ENCODE data around the gene PAGR1.

Gene PAGR1

DNA sequence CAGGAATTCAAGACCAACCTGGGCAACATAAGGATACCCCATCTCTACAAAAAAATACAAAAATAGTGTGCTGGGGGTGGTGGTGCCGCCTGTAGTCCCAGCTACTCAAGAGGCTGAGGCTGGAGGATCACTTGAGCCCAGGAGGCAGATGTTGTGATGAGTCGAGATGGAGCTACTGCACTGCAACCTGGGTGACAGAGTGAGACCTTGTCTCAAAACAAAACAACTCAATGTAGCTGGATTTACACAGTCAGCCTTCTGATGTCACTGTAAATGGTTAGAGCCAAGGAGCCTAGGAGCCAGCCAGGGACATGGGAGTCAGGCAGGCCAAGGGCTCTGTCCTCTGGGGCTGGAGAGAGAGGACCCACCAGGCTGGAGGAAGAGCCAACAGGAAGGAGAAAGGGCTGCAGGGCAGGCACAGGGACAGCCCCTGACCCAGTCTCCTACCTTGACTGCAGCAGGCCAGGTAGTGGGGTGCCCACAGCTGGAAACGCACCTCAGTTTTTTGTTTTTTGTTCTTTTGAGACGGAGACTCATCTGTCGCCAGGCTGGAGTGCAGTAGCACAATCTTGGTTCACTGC is 38.7 kb downstream of the PAGR1 start:
- DNase-seq (ENCODE audit: low read depth): no peak
- TF ChIP-seq, protein P1, sequence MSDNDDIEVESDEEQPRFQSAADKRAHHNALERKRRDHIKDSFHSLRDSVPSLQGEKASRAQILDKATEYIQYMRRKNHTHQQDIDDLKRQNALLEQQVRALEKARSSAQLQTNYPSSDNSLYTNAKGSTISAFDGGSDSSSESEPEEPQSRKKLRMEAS (IDR thresholded peaks at IDR 0.05; ENCODE audit: low read depth, low read length): no peak
- TF ChIP-seq, protein P2, sequence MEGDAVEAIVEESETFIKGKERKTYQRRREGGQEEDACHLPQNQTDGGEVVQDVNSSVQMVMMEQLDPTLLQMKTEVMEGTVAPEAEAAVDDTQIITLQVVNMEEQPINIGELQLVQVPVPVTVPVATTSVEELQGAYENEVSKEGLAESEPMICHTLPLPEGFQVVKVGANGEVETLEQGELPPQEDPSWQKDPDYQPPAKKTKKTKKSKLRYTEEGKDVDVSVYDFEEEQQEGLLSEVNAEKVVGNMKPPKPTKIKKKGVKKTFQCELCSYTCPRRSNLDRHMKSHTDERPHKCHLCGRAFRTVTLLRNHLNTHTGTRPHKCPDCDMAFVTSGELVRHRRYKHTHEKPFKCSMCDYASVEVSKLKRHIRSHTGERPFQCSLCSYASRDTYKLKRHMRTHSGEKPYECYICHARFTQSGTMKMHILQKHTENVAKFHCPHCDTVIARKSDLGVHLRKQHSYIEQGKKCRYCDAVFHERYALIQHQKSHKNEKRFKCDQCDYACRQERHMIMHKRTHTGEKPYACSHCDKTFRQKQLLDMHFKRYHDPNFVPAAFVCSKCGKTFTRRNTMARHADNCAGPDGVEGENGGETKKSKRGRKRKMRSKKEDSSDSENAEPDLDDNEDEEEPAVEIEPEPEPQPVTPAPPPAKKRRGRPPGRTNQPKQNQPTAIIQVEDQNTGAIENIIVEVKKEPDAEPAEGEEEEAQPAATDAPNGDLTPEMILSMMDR (IDR thresholded peaks at IDR 0.05; ENCODE audit: low read depth, low read length): no peak
- TF ChIP-seq MYC (IDR thresholded peaks at IDR 0.05; ENCODE audit: low read depth, low read length): no peak
- no peak for TF ChIP-seq POLR2A (IDR thresholded peaks at IDR 0.05; ENCODE audit: extremely low read depth, insufficient read length)
- H3K4me3 ChIP-seq (ENCODE audit: low read depth, low read length): no peak overlapping the region

DNA sequence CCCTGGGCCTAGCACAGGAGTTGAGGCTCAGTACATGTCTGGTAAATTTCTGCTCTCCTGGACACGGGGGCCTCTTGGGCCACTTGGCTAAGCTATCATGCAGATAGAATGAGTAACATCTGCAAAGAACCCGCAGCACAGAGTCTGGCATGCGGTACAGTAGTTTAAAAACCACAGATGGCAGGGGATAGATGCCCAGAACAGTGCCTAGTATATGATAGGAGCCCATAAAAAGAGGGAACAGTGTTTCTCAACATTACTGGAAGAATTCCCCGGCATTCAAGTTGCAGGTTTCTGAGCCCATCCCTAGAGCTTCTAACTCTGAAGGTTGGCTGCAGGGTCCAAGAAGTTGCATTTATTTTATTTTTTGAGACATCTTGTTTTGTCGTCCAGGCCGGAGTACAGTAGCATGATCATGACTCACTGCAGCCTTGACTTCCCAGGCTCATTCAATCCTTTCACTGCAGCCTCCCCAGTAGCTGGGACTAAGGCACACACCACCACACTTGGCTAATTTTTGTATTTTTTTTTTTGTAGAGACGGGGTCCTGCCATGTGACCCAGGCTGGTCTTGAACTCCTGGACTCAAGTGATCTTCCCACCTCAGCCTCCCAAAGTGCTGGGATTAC is 41.3 kb downstream of the PAGR1 start:
- DNase-seq (ENCODE audit: low read depth): no peak
- H3K4me3 ChIP-seq (ENCODE audit: low read depth, low read length): no peak overlapping the region
- TF ChIP-seq, protein P1 (IDR thresholded peaks at IDR 0.05; ENCODE audit: low read depth, low read length): no peak
- no peak for TF ChIP-seq MYC (IDR thresholded peaks at IDR 0.05; ENCODE audit: low read depth, low read length)
- TF ChIP-seq, protein P2 (IDR thresholded peaks at IDR 0.05; ENCODE audit: low read depth, low read length): no peak
- TF ChIP-seq POLR2A (IDR thresholded peaks at IDR 0.05; ENCODE audit: extremely low read depth, insufficient read length): no peak

DNA sequence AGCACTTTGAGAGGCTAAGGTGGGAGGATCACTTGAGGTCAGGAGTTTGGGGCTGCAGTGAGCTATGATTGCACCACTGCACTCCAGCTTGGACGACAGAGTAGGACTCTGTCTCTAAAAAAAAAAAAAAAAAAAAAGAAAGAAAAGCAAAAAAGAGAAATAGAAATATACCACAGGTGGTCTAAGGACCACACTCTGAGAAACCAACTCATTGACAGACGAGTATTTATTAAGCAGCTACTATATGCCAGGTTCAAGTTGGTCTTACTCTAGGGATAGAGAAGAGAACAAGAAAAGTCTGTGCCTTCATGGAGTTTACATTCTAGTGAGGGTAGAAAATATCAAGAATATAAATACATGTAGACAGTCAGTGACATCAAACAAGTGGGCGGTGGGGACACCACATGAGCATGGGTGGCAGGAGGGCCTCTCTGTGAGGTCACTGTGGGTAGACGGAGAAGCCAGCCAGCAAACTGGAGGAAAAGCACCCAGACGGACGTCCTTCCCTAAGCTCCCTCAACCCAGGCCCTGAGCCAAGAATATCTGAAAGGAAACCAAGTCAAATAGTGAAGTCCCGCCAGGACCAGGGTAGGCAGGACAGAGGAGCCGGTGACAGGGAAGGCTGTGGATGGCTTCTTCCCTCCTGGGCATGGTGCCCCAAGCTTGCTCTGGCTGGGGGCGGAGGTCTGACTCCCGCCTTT is 42.3 kb downstream of the PAGR1 start:
- TF ChIP-seq, protein P1 (IDR thresholded peaks at IDR 0.05; ENCODE audit: low read depth, low read length): no peak
- TF ChIP-seq MYC (IDR thresholded peaks at IDR 0.05; ENCODE audit: low read depth, low read length) (no peak), POLR2A (IDR thresholded peaks at IDR 0.05; ENCODE audit: extremely low read depth, insufficient read length) (no peak)
- TF ChIP-seq, protein P2 (IDR thresholded peaks at IDR 0.05; ENCODE audit: low read depth, low read length): no peak
- DNase-seq (ENCODE audit: low read depth): no peak
- H3K4me3 ChIP-seq (ENCODE audit: low read depth, low read length): no peak overlapping the region

DNA sequence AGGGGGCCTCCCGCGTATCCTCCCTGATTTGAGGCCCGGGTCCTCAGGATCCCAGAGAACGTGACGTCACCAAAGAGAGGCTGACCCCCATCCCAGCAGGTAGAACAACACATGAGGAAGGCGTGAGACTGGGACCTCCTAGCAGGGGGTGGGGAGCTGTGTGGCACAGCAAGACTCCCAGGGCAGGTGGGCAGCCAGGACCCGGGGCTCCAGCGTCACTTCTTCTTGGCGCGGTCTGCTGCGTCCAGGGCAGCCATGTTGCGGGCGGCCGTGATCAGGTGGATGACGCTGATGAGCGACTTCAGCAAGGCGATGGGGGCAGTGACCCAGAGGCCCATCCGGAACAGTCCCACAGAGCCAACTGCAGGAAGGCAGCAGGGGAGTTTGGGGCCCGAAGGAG is 43.0 kb downstream of the PAGR1 start:
- no peak for DNase-seq (ENCODE audit: low read depth)
- no peak overlapping the region for H3K4me3 ChIP-seq (ENCODE audit: low read depth, low read length)
- TF ChIP-seq MYC (IDR thresholded peaks at IDR 0.05; ENCODE audit: low read depth, low read length): no peak
- TF ChIP-seq, protein P2 (IDR thresholded peaks at IDR 0.05; ENCODE audit: low read depth, low read length): no peak
- TF ChIP-seq, protein P1 (IDR thresholded peaks at IDR 0.05; ENCODE audit: low read depth, low read length): no peak
- TF ChIP-seq POLR2A (IDR thresholded peaks at IDR 0.05; ENCODE audit: extremely low read depth, insufficient read length): no peak

DNA sequence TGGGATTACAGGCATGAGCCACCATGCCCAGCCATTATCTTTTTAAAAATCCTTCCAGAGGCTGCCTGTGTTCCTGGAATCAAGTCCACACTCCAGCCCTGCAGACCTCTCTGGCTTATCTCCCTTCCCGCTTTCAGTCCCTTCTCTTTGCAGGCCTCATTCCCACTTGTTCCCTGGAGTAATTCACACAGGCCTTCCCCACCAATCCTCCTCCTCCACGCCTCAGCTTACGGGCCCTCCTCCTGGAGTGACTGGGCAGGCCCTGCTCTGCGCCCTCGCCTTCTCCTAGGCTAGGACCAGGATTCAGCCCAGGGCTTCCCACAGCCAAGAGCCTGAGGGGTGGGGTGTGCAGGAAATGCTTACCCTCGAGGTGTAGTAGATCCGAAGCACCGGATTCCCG is 44.3 kb downstream of the PAGR1 start:
- DNase-seq (ENCODE audit: low read depth): no peak
- H3K4me3 ChIP-seq (ENCODE audit: low read depth, low read length): no peak overlapping the region
- TF ChIP-seq, protein P1 (IDR thresholded peaks at IDR 0.05; ENCODE audit: low read depth, low read length): no peak
- TF ChIP-seq, protein P2 (IDR thresholded peaks at IDR 0.05; ENCODE audit: low read depth, low read length): no peak
- TF ChIP-seq POLR2A (IDR thresholded peaks at IDR 0.05; ENCODE audit: extremely low read depth, insufficient read length) (no peak), MYC (IDR thresholded peaks at IDR 0.05; ENCODE audit: low read depth, low read length) (no peak)
